ENCODE results near the gene LINGO1. TPM values are rescaled to one million over a fixed set of nuclear protein-coding genes. Genes with fewer than 3 reads are reported as not detected.
A peak's percentile ranks its signal among the peaks of the same experiment; 100 is the strongest.

The LINGO1 gene, protein sequence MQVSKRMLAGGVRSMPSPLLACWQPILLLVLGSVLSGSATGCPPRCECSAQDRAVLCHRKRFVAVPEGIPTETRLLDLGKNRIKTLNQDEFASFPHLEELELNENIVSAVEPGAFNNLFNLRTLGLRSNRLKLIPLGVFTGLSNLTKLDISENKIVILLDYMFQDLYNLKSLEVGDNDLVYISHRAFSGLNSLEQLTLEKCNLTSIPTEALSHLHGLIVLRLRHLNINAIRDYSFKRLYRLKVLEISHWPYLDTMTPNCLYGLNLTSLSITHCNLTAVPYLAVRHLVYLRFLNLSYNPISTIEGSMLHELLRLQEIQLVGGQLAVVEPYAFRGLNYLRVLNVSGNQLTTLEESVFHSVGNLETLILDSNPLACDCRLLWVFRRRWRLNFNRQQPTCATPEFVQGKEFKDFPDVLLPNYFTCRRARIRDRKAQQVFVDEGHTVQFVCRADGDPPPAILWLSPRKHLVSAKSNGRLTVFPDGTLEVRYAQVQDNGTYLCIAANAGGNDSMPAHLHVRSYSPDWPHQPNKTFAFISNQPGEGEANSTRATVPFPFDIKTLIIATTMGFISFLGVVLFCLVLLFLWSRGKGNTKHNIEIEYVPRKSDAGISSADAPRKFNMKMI
- 0.73 TPM for polyA plus RNA-seq (2013, experiment 1 of 2; ENCODE audit: insufficient read length)
- polyA plus RNA-seq (2013, experiment 2 of 2; ENCODE audit: insufficient read length) = 0.66 TPM

DNA sequence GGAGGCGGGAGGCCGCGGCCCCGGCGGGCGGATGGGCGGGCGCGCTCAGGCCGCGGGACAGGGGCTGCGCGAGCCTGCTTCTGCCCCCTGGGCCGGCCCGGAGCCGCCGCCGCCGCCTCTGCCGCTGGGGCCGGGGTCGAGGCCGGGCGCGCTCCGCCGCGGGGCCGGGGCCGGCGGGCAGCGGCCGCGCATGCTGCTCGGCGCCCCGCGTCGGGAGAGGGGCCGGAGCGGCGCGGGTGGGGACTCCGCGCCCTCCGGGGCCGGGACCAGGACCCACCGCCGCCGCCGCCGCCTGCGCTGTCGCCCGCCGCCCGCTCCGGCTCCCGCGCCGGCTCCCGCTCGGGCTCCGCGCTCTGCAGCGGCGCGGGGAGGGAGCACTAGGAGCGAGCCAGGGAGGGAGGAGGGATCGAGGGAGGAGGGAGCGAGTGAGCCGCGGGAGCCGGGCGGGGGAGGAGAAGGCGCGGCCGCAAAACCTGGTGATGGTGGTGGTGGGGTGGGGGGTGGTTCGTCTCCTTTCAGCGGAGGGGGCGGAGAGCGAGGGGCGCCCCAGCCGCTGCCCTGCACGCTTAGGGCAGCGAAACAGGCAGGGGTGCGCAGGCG is at the start of gene LINGO1:
Gene LINGO1, minus strand, starts transcription at position 379 of the 600 bp plus-strand sequence. CDS start 597 bp downstream, outside the sequence.
- peak; percentile 24 for DNase-seq

DNA sequence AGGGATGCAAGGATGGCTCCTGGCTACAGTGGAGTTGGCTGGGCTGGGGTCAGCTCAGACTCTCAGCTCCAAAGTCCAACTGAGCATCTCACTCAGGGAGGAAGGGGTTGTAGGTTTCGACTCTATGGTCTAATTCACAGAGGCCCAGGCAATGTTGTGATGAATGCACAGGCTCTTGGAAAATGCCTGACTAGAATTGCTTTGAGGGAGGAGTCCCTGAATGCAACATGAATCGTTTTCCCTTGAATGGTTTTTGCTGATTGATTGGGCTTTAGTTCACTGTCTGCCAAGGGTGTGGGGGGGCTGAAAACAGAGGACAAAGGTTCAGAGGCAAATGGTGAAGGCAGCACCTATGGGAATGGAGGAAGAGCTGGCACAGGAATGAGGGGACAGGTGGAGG is 48.6 kb upstream of the LINGO1 start:
- DNase-seq = no peak

DNA sequence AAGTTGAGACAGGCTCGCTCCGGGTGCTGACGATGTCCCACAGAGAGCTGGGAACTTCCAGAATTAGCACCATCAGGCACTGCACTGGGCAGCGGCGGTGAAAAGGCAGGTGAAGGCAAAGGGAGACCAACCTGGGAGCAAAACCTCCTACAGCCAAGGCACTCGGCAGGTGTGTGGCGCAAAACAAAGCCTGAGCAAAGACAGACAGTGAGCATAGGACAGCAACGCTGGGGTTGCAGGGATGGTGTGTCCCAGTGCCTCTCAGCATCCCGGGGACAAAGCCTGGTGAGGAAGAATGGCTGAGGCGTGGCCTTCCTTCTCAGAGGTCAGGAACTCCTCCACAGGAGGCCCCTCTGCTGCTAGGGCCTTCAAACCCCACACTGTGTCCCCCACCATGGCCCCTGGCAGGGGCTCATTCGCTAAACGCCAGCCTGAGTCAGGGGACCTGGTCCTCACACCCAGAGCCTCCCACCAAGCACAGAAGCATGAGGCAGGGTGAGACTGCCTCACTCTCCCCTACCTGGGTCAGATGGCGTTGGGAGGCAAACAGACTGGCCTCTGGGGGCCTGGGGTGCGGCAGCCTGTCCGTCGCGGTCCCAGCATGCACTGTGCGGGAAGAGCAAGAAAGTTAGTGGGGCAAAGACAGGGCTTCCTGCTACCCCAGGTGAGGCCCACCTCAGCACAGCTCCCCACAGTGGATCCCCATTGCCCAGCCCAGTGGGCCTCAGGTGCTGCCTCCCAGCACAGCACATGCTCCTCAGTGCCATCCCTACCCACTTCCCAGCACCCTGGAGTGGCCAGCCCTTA is 44.1 kb upstream of the LINGO1 start:
- no peak for DNase-seq

DNA sequence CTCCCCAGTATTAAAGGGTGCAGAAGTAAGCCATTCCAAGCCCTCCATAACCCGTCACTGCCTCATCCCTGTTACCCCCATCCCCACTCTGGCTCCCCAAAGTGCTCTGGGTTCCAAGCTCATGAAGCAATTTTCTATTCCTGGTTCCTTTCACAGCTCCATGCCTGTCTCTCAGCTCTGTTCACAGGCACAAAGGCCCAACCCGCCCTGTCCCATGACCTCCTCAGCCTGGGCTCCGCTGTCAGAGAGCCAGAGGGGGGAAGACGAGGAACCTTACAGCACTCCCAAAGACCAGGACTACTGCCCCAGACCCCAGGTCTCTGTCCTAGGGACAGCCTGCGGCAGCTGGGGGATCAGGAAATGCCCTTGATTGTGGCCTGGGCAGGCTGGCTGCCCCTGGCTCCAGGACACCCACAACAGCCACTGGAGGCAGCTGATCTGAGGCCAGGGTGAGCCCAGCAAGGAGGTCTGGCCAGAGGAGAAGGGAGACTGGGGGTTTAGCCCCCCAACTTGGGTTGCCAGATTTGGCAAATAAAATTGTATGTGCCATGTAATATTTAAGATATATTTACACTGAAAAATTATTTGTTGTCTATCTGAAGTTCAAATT is 43.2 kb upstream of the LINGO1 start:
- no peak for DNase-seq

DNA sequence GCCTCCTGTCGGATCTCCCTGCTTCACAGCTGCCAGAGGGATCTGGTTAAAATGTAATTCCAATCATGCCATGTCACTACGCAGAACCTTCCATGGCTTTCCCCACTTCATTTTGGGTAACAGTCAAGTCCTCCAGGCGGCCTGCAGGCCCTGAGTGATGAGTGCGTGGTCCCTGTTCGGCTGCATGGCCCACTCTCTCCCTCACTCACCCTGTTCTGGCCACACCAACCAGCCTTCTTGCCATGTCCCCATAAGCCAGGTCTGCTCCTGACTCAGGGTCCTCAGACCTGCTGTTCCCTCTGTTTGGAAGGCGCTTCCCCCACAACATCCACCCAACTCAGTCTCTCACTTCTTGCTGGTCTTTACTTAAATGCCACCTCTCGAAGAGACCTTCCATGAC is 41.6 kb upstream of the LINGO1 start:
- peak; percentile 6 for DNase-seq

DNA sequence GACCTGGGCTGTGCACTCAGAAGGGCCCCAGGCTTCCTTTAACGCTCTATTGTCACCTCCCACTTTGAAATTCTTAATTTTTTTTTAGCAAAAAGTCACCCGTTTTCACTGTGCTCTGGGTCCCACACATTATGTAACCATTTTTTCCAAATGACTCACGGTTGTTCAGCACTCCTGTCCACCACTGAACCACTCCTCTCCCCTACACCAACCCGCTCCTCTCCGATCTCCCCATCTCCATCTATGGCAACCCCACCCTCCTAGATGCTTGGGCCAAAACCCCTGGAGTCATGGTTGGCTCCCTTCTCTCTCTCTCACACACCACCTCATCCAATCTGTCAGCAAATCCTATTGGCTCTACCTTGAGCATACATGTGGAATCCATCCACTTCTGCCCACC is 41.2 kb upstream of the LINGO1 start:
- DNase-seq = no peak

DNA sequence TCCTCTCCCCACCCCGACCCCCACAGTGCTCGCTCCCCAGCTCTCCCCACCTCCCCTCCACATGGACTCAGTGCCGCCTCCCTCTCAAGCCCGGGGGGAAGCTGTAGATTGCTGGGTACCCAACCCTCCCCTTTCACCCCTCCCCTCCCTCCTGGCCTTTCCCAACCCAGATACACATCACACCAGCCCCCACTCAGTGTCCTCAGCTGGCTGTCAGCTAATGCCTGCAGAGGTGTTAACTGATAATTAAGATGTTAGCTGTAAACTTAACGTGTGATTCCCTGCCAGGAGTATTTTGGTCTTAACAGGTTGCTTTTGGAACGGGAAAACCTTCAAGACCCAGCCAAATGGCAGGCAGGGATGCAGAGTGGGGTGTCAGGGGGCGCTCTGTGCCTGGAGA is 39.4 kb upstream of the LINGO1 start:
- DNase-seq = no peak

DNA sequence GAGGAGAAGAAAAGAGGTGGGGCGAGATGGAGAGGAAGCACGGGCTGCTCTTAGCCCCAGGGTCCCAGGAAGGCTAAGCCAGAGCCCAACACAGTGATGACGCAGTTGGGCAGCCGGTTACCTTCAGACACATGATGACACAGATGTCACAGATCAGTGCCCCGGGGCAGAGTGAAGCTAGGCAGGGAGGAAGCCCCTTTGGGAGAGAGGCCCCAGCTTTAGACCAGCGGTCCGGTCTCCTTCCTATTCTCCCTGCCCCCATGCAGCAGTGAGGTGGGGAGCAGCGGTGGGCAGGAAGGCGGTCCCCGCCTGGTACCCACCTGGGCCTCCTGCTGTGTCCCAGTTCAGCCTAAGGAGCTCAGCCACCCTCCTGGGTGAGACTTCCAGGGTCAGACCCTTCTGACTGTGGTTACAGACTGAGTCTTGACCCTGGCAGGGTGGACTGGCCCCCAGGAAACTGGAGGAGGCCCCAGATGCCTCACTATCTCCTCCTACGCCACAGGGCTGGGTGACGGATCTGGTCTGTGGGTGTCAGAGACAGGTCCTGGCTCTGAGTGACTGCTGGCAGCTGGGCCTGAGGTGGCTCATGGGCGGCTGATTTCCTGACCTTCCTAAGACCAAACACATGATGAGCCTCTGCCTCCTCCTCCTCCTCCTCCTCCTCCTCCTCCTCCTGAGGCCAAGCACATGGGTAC is 38.8 kb upstream of the LINGO1 start:
- DNase-seq = no peak

DNA sequence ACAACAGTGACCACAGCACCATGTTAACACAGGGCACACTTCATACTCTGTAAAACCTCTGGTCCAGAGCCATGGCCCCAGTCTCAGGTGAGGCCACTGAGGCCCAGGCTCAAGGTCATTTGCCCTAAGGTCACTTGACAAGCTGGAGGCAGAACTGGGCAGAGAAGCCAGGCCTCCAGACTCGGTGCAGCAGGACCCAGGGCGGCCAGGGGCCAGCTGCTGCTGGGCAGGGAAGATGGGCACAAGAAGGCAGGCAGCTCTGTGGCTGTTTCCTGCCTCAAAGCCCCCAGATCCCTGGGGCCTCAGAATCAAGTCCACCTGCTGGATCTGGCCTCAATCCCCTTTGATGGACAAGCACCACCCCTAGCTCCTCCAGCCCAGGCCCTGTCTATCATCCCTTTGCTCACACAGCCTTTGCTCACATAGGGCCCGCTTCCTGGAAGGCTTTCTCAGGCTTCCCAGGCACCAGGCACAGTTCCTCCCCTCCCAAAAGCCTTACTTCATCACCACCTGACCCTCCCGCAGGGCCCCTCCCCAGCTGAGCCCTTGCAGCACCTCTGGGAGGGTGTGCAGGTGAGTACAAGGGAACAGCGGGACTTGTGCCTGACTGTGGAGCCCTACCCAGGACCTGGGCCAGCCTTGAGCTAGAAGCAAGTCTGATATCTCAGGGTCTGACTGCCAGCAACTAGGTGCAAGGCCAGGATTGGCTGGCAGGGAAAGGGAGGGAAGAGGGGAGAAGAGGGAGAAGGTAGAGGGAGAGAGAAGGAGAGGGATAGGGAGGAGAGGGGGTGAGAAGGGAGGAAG is 38.0 kb upstream of the LINGO1 start:
- DNase-seq = no peak

DNA sequence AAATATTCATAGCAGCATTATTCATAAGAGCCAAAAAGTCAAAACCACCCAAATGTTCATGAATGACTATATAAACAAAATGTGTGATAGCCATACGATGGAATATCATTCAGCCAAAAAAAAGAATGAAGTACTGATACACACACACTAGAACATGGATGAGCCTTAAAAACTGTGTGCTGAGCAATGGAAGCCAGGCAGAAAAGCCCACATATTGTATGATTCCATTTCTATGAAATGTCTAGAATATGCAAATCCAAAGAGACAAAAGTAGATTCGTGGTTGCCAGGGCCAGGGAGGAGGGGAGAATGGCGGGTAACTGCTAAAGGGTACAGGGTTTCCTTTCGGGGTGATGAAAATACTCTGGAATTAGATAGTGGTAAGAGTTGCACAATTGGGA is 37.2 kb upstream of the LINGO1 start:
- no peak for DNase-seq

DNA sequence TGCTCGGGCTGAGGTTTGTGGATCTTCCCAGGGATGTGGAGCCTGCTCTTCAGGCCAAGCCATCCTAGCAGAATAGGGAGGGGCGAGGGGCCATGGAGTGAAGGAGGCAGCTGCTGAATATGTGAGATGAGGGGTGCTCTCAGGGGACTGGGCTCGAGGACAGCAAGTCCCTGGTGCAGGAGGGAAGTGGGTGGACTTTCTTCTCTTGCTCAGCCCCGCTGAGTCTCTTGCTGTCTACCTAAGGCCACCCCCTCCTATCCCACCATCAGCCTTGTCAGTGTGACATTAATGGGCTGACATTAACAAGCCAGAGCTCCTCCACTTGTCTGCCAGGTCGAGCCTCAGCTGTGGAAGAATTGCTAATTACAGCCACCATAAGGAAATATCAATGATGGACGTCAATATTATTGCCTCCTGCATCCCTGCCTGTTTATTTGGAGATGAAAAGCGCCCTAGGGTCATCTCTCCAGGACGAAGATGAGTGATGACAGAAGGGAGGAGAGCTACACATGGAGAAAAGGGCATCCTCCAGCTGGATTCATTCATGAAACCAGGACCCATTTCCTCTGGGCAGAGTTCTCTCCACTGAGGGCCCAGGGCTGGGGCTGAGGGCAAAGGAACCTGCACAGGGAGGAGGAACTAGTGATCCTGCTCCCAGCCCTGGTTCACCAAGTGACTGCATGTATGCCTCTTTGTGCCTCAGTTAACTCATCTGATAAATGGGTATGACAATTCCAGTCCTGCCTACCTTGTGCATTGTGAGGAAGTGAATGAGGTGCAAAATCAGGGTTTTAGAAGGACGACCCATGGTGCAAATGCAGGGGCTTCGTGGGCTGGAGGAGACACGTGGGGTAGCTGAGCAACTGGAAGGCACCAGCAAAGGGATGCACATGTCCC is 34.9 kb upstream of the LINGO1 start:
- no peak for DNase-seq

DNA sequence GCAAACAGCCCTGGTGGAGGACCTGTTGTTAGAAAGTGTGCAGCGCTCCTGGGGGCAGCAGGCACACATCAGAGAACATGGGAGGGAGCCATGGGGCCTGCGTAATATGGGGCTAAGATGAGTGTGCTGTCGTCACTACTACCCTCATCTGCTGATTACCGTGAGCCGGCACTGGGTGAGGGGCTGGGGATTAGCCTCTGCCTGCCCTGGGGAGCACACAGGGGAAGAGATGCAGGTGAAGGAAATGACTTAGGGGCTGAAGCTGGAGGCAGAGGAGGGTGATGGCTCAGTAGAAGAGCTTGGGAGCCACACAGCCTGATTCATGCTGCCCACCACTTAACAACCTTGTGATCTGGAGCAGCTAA is 33.6 kb upstream of the LINGO1 start:
- no peak for DNase-seq

DNA sequence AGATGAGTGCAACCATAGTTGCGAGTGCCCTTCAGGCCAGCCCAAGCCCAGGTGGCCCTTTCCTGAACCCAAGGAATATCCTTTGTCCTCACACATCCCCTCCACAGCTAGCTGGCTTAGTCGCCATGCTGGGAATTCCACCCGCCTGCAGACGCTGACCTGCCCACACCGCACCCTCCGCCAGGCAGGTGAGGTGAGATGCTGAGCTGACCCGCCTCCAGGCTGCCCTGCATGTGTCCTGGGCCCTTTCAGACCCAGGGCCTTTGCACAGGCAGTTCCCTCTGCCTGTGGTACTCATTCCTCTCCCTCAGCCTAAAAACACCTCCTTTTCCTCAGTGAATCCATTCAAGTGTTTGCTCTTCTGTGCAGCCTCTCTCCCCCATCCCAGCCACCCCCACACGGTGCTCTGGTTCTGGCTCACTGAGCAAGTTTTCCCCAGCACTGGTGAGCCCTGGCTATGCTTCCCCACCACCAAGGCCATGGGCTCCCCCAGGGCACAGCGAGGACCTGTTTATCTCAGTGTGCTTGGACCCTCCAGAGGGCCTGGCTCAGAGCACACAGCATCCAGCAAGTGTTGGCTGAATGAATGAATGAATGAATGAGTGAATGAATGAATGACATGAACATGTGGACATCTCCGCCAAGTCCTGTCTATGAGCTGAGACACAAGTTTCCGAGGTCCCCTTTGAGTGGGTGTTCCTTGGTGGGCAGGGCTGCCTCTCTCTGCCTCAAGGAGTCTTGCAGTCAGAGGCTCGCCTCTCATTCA is 33.0 kb upstream of the LINGO1 start:
- DNase-seq = no peak

DNA sequence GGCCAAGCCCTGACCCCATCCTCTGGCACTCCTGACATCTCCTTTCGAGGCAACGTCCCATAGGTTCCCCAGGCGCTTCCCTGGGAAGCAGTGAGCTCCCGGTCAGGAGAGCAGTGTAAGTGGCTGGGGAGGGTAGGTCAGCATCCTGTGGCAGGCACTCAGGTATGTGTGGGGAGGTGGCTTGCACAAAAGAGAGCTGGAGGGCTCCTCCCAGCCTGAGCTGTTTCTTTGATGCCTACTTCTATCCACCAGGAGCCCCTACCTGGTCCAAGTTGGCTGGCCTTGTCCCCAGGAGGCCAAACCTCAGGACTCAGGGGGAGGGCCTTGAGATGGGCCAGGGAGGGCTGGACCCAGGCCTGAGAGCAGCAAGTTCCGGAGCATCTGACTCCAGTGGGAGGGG is 31.7 kb upstream of the LINGO1 start:
- no peak for DNase-seq

DNA sequence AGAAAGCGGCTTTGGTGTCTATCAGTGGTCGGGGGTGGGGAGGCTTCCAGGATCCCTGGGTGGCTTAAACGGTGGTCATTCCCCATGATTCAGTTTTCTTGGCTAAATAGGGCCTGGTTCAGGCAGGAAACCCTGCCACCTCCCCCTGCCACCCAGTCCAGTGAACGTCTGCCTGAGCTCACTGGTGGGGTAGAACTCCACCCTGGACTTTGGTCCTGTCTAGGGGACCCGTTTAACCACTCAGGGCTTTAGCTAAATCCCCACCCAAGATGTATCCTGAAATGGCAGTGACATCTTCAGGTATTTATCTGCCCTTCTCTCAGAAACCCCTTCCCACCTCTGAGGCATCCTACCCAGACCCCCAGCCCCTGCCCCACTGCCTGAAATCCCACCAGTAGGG is 30.5 kb upstream of the LINGO1 start:
- DNase-seq = no peak

DNA sequence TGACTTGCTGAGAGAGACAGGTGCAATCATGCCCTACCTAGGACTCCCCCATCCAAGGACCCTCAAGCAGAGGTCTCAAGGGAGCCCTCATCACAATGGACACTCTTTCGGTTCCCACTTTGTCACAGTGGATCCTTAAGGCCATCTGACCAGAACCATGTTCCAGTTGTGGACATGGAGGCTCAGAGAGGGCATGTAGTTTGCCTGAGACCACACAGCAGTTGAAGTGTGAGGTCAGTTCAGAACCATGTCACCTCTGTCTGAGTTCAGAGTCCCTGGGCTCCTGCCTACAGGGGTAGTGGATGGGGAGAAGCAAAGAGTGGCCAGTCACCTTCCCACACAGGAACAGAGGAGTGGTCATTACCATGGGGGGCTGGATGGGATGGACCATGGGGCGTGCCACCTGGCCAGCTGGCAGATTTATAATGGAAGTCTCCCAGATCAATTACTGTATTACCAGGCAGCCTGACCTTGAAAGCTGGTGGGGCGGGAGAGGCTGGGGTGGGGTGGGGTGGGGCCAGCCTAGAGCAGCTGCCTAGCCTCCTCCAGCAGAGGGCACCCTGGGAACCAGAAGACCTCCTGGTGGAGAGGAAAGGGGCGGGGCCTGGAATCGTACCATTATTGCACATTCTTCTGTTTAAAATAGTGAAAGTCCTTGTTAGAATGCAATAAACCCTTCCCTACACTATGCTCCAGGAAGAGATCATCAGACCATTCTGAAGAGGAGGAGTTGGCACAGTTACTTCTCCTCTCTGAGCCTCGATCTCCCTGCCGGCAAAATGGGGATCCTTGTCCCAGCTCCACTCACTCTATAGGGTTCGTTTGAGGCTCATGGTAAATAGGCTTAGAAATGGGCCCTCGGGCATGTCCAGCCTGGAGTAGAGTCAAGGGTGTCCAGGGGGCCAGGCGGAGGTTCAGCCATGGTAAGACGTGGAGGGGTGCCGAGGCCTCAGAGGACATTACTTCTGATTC is 26.9 kb upstream of the LINGO1 start:
- DNase-seq = peak; percentile 33

DNA sequence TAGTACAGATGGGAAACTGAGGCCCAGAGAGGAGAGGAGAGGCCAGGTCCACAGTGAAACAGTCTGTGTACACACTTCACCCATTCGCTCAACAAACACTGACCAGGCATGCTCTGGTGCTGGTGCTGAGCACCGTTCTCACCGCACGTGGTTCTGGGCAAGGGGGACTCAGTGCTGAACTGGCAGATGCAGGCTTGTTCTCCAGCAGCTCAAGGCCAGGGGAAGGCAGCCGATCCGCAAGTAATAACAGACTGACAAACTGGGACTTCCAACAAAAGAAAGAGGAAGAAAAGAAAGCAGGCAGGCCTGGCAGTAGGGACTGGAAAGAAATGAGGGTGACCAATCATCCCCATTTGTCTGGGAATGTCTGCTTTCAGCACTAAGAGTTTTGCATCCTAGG is 25.6 kb upstream of the LINGO1 start:
- no peak for DNase-seq
